K562 (cell line): ENCODE results near the gene MARCKS. TPM values are rescaled to one million over a fixed set of nuclear protein-coding genes. Genes with fewer than 3 reads are reported as not detected.

Experiments
- ATAC-seq: fragments of 200-7000 bp; cut with Tn5 transposase; 3 replicates; pipeline ENCODE4 v1.9.1; 2020; ENCODE audit warnings: moderate library complexity
- BruUV-seq: library from RNA; stranded (reverse); fragments of 400-500 nt; replicated peaks from 2 replicates; lab custom pipeline; 2021; lab: Mats Ljungman, UMichigan
- CTCF ChIA-PET: fragments of 300-600 bp; formaldehyde crosslinking; extraction: SDS; loops from one replicate; lab custom pipeline; 2021; ENCODE audit warnings: low intra/inter-chr PET ratio; lab: Yijun Ruan, JAX
- POLR2A ChIA-PET: fragments of 300-600, 350-650 bp; sonication (Branson Sonifier 250); formaldehyde crosslinking; extraction: SDS; loops from one replicate; lab custom pipeline; 2021; ENCODE audit warnings: antibody characterized with exemption, inconsistent platforms; lab: Yijun Ruan, JAX
- DNase-seq, 4 experiments: peaks; one replicate each; pipeline versions ENCODE4 v3.0.0 to v3.0.0-alpha.2; 2011 to 2018; ENCODE audit warnings: low spot score in 3 of 4, mixed read lengths in 3 of 4; ENCODE audit errors: extremely low read depth in 1 of 4
- FAIRE-seq: peaks from 2 replicates; lab custom pipeline; 2011; peaks lifted over from hg19 to GRCh38; lab: Jason Lieb, UNC
- H2AFZ ChIP-seq: 2 replicates; pipeline ENCODE4 v1.6.0; 2011; ENCODE audit warnings: low read depth, low read length, control low read depth, inconsistent platforms
- H3K27ac ChIP-seq: fragments of 200-600 bp; 3 replicates; pipeline ENCODE4 v1.8.0; 2011; ENCODE audit warnings: low read depth, mild to moderate bottlenecking, control low read depth, inconsistent platforms, low read length, moderate library complexity, mixed read lengths; ENCODE audit errors: extremely low read depth
- H3K27me3 ChIP-seq, 2 experiments: fragments of 300-600 bp in 1 of 2; 2 replicates in 1 of 2; 3 replicates in 1 of 2; pipeline versions ENCODE4 v1.6.0 to v1.8.0; 2011; ENCODE audit warnings: inconsistent platforms in 2 of 2, low read length in 2 of 2, mild to moderate bottlenecking in 1 of 2, mixed read lengths in 1 of 2, moderate library complexity in 1 of 2; ENCODE audit not compliant: control insufficient read depth in 2 of 2, insufficient read depth in 2 of 2
- H3K36me3 ChIP-seq: fragments of 300-600 bp; 3 replicates; pipeline ENCODE4 v1.8.0; 2011; ENCODE audit warnings: mild to moderate bottlenecking, low read length, inconsistent platforms; ENCODE audit not compliant: control insufficient read depth, insufficient read depth
- H3K4me1 ChIP-seq, 2 experiments: fragments of 200-600 bp in 1 of 2; replicated peaks in 1 of 2; 2 replicates in 1 of 2; 3 replicates in 1 of 2; pipeline versions ENCODE4 v1.5.1 to v1.8.0; 2011; ENCODE audit warnings: inconsistent platforms in 2 of 2, low read length in 2 of 2, mild to moderate bottlenecking in 1 of 2, mixed read lengths in 1 of 2, moderate library complexity in 1 of 2; ENCODE audit not compliant: control insufficient read depth in 2 of 2, insufficient read depth in 2 of 2
- H3K4me2 ChIP-seq: 2 replicates; pipeline ENCODE4 v1.6.1; 2011; ENCODE audit warnings: low read length, control low read depth, inconsistent platforms, mixed read lengths; ENCODE audit not compliant: insufficient read depth
- H3K4me3 ChIP-seq: fragments of 200-600 bp; sonication (generic), shearing (Covaris generic); 2 replicates; pipeline ENCODE4 v1.5.1; 2016; ENCODE audit warnings: control low read depth, inconsistent platforms
- H3K79me2 ChIP-seq: fragments of 200-600 bp; 3 replicates; pipeline ENCODE4 v1.8.0; 2011; ENCODE audit warnings: low read length, inconsistent platforms; ENCODE audit not compliant: control insufficient read depth, insufficient read depth
- H3K9ac ChIP-seq, 2 experiments: 2 replicates each; pipeline versions ENCODE4 v1.6.0 to v1.6.1; 2011; ENCODE audit warnings: low read depth in 2 of 2, low read length in 2 of 2, control low read depth in 1 of 2, inconsistent platforms in 1 of 2, mild to moderate bottlenecking in 1 of 2, mixed read lengths in 1 of 2; ENCODE audit not compliant: insufficient read depth in 1 of 2
- H3K9me1 ChIP-seq: one replicate; pipeline ENCODE4 v1.6.0; 2011; ENCODE audit warnings: inconsistent platforms, mild to moderate bottlenecking, low read length, moderate library complexity; ENCODE audit not compliant: control insufficient read depth, insufficient read depth
- H3K9me3 ChIP-seq: replicated peaks from 2 replicates; pipeline ENCODE4 v1.5.1; 2011; ENCODE audit warnings: low read depth, low read length, inconsistent platforms; ENCODE audit not compliant: control insufficient read depth, insufficient read depth
- H4K20me1 ChIP-seq: replicated peaks from 2 replicates; pipeline ENCODE4 v1.6.1; 2011; ENCODE audit warnings: low read length, inconsistent platforms, mixed read lengths; ENCODE audit not compliant: control insufficient read depth, insufficient read depth
- CBFA2T3 ChIP-seq: fragments of 450-650 bp; IDR thresholded peaks from 2 replicates; pipeline ENCODE4 v1.6.1; 2017
- CHD1 ChIP-seq: fragments of 200-600 bp; sonication (generic); IDR thresholded peaks from one replicate; pipeline ENCODE4 v1.6.1; 2012; ENCODE audit warnings: mild to moderate bottlenecking, moderate library complexity, low read length, inconsistent platforms
- EZH2 ChIP-seq: IDR thresholded peaks from 2 replicates; pipeline ENCODE4 v1.6.1; 2012; ENCODE audit warnings: low read depth, mild to moderate bottlenecking, inconsistent platforms, low read length, borderline replicate concordance
- GTF2F1 ChIP-seq: IDR thresholded peaks from 2 replicates; pipeline ENCODE4 v1.6.1; 2011; ENCODE audit warnings: low read depth, low read length, improper control_type of control experiment
- KLF16 ChIP-seq: IDR thresholded peaks from 2 replicates; pipeline ENCODE4 v1.6.1; 2016; ENCODE audit warnings: antibody characterized with exemption
- PPARD ChIP-seq: fragments of 250-450 bp; sonication (Bioruptor Pico); IDR thresholded peaks from 2 replicates; pipeline ENCODE4 v1.8.0; 2022; ENCODE audit warnings: inconsistent platforms, mild to moderate bottlenecking, moderate library complexity
- SRSF1 ChIP-seq: fragments of 200-400 bp; formaldehyde crosslinking; IDR thresholded peaks from 2 replicates; pipeline ENCODE4 v1.6.1; 2017; ENCODE audit warnings: mild to moderate bottlenecking, low read depth, low read length, moderate library complexity
- ZNF232 ChIP-seq: sonication (generic); formaldehyde crosslinking; IDR thresholded peaks from 2 replicates; pipeline ENCODE4 v1.8.0; 2022; ENCODE audit warnings: mild to moderate bottlenecking, missing genetic modification reagents
- ZNF384 ChIP-seq: IDR thresholded peaks from 2 replicates; pipeline ENCODE4 v1.6.1; 2012; ENCODE audit warnings: low read depth, low read length, improper control_type of control experiment
- ZNF551 ChIP-seq: fragments of 250-450 bp; sonication (Bioruptor Pico); IDR thresholded peaks from 2 replicates; pipeline ENCODE4 v1.5.0; 2021; ENCODE audit warnings: mild to moderate bottlenecking, moderate library complexity
- ZNF695 ChIP-seq: fragments of 450-650 bp; formaldehyde crosslinking; IDR thresholded peaks from 2 replicates; pipeline ENCODE4 v1.4.0; 2020; ENCODE audit warnings: mild to moderate bottlenecking, moderate library complexity
- ZNF696 ChIP-seq: fragments of 250-450 bp; sonication (Bioruptor Pico); conservative IDR thresholded peaks from 2 replicates; pipeline ENCODE4 v1.4.0; 2020; ENCODE audit warnings: mild to moderate bottlenecking, moderate library complexity
- in situ Hi-C: fragments of 300-500 bp; cut with MboI; formaldehyde crosslinking; loops from 4 replicates; pipeline ENCODE4 v1.15.0; 2018; ENCODE audit warnings: inconsistent platforms, mixed read lengths
- intact Hi-C: fragments of 100-400 bp; cut with micrococcal nuclease; formaldehyde crosslinking; loops from 2 replicates; pipeline ENCODE4 v1.14.2; 2022
- polyA plus RNA-seq, 8 experiments: library from polyadenylated mRNA; depleted of rRNA in 4 of 8; stranded (reverse) in 5 of 8; unstranded in 3 of 8; fragments of >200 nt; fragmentation: Nextera tagmentation in 2 of 8; fragmentation: Illumina TruSeq in 1 of 8; extraction: Ambion mirVana in 2 of 8; extraction: Trizol in 1 of 8; gene quantifications; 2 replicates each; pipeline versions ENCODE4 v1.2.1 to v1.2.3, GENCODE V29; 2011 to 2014; ENCODE audit warnings: inconsistent platforms in 1 of 8, missing spikeins in 1 of 8
- total RNA-seq, 7 experiments: library from RNA; depleted of rRNA in 6 of 7; stranded (reverse); fragments of >200 nt in 6 of 7; fragmentation: Illumina TruSeq in 2 of 7; extraction: Trizol in 2 of 7; gene quantifications; 2 replicates each; pipeline versions ENCODE4 v1.2.1 to v1.2.3, GENCODE V29; 2011 to 2021; ENCODE audit warnings: low replicate concordance in 1 of 7
- TF ChIP-seq, protein P1 (sequence below), 2 experiments: fragments of 450-650 bp in 1 of 2; sonication (generic) in 1 of 2; formaldehyde crosslinking in 1 of 2; IDR thresholded peaks in 1 of 2; conservative IDR thresholded peaks in 1 of 2; 2 replicates each; pipeline versions ENCODE4 v1.6.1 to v1.8.1; 2016 to 2023; ENCODE audit warnings: mild to moderate bottlenecking in 2 of 2, moderate library complexity in 2 of 2, inconsistent platforms in 1 of 2, missing genetic modification reagents in 1 of 2
- TF ChIP-seq, protein P2 (sequence below): IDR thresholded peaks from 2 replicates; pipeline ENCODE4 v1.6.1; 2014; ENCODE audit warnings: antibody characterized with exemption
- TF ChIP-seq, protein P3 (sequence below): fragments of 250-450 bp; sonication (Bioruptor Pico); IDR thresholded peaks from 2 replicates; pipeline ENCODE4 v1.4.0; 2020; ENCODE audit warnings: borderline replicate concordance

Gene MARCKS
- total and polyA plus RNA-seq, 9 of the 15 experiments (the other 6 are each of a cell fraction or from before 2014, with no cell fraction given) = 0.15 to 2.7 (median 1.0) TPM

DNA sequence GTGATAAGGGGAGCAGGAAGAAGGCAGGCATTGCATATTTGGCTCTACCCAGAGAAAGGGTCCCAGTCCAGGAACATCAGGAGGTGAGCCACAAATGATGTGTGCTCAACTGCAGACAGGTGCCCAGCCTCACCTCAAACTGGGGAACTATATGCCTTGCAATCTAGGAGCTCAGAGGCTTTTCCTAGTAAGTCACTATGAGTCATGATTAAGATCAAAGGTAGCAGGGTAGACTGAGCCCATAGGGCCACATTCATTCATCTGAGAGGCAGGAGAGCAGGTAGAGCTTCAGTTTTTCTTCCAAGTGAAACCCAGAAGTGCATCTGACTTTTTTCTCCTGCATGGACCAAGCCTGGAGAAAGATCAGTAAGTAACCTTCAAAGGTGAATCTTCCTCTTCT lies 31.3 kb downstream of the MARCKS start:
- FAIRE-seq (no peak), ATAC-seq (no peak), DNase-seq (no peak)
- no peak overlapping the region for H3K4me2 ChIP-seq
- CTCF ChIA-PET = no interaction called here
- POLR2A ChIA-PET = no interaction called here
- H3K9me1 ChIP-seq = no peaks in the 10 kb centered on the region
- no peak overlapping the region for H3K27ac ChIP-seq
- intact Hi-C loops = no loop called here
- no peak overlapping the region for H2AFZ ChIP-seq
- H3K4me3 ChIP-seq = no peak overlapping the region
- H3K27me3 ChIP-seq = 0 out of 5 replicates have a peak, but pooled peaks cover 0 to 2% of the 10 kb centered on the region in 2 experiments
- no TSS peak for BruUV-seq
- TF ChIP-seq CHD1 = no peak
- no peak for TF ChIP-seq SRSF1
- no peak for TF ChIP-seq GTF2F1
- no peak for TF ChIP-seq KLF16
- TF ChIP-seq ZNF696 (CRISPR knock-in tag) = no peak
- no peak for TF ChIP-seq ZNF232 (CRISPR knock-in tag)
- no peak for TF ChIP-seq ZNF551 (CRISPR knock-in tag)
- TF ChIP-seq ZNF384 = no peak
- TF ChIP-seq, protein P1, sequence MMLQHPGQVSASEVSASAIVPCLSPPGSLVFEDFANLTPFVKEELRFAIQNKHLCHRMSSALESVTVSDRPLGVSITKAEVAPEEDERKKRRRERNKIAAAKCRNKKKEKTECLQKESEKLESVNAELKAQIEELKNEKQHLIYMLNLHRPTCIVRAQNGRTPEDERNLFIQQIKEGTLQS (IDR thresholded peaks at IDR 0.05) = no peak
- TF ChIP-seq, protein P1 (CRISPR knock-in tag; conservative IDR thresholded peaks at IDR 0.05) = no peak
- no peak for TF ChIP-seq CBFA2T3
- no peak for TF ChIP-seq EZH2
- TF ChIP-seq PPARD (CRISPR knock-in tag) = no peak
- TF ChIP-seq, protein P2, sequence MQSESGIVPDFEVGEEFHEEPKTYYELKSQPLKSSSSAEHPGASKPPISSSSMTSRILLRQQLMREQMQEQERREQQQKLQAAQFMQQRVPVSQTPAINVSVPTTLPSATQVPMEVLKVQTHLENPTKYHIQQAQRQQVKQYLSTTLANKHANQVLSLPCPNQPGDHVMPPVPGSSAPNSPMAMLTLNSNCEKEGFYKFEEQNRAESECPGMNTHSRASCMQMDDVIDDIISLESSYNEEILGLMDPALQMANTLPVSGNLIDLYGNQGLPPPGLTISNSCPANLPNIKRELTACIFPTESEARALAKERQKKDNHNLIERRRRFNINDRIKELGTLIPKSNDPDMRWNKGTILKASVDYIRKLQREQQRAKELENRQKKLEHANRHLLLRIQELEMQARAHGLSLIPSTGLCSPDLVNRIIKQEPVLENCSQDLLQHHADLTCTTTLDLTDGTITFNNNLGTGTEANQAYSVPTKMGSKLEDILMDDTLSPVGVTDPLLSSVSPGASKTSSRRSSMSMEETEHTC = no peak
- no peak for TF ChIP-seq ZNF695 (CRISPR knock-in tag)
- TF ChIP-seq, protein P3, sequence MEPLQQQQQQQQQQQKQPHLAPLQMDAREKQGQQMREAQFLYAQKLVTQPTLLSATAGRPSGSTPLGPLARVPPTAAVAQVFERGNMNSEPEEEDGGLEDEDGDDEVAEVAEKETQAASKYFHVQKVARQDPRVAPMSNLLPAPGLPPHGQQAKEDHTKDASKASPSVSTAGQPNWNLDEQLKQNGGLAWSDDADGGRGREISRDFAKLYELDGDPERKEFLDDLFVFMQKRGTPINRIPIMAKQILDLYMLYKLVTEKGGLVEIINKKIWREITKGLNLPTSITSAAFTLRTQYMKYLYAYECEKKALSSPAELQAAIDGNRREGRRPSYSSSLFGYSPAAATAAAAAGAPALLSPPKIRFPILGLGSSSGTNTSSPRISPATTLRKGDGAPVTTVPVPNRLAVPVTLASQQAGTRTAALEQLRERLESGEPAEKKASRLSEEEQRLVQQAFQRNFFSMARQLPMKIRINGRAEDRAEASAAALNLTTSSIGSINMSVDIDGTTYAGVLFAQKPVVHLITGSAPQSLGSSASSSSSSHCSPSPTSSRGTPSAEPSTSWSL = no peak
- no peak overlapping the region for H3K9ac ChIP-seq
- no peaks in the 10 kb centered on the region for H3K79me2 ChIP-seq
- no peaks in the 10 kb centered on the region for H3K9me3 ChIP-seq
- H4K20me1 ChIP-seq = no peaks in the 10 kb centered on the region
- H3K36me3 ChIP-seq = no peaks in the 10 kb centered on the region
- H3K4me1 ChIP-seq = no peaks in the 10 kb centered on the region
- in situ Hi-C loops = no loop called here
